ENCODE results near the gene SLC15A3. TPM values are rescaled to one million over a fixed set of nuclear protein-coding genes. Genes with fewer than 3 reads are reported as not detected.

Gene SLC15A3
- total RNA-seq, 1 experiment from 2014 or later = 10.2 TPM

GRCh38 chr11:60987577-60988277 lies 35.8 kb upstream of the SLC15A3 start:
- POLR2A ChIA-PET = no interaction called here
- ATAC-seq (no peak), DNase-seq (ENCODE audit: low spot score) (no peak)
- Mint-ChIP-seq H3K9me3 (no peaks in the 10 kb centered on the region), H3K36me3 (no peaks in the 10 kb centered on the region), H3K27me3 (ENCODE audit: low read depth) (no peaks in the 10 kb centered on the region; the same call in none of the 2 replicates), H3K4me3 (no peak overlapping the region), H3K27ac (no peak overlapping the region), H3K4me1 (no peaks in the 10 kb centered on the region)
- TF ChIP-seq ERG (CRISPR knock-in tag; IDR thresholded peaks at IDR 0.05) (no peak), ZNF512 (CRISPR knock-in tag; IDR thresholded peaks at IDR 0.05; ENCODE audit: borderline replicate concordance) (no peak), NR3C1 (CRISPR knock-in tag; conservative IDR thresholded peaks at IDR 0.05; ENCODE audit: low read depth) (no peak), FOXJ3 (CRISPR knock-in tag; IDR thresholded peaks at IDR 0.05; ENCODE audit: borderline replicate concordance) (no peak), ATF6 (CRISPR knock-in tag; IDR thresholded peaks at IDR 0.05) (no peak), IRF2 (CRISPR knock-in tag; IDR thresholded peaks at IDR 0.05; ENCODE audit: borderline replicate concordance, low read depth) (no peak), GRHL2 (CRISPR knock-in tag; IDR thresholded peaks at IDR 0.05; ENCODE audit: insufficient replicate concordance, severe bottlenecking) (no peak)
- CTCF ChIA-PET = interaction anchor here (0.6 kb wide), 1 partner anchor 93 kb away, joined by 8 read pairs; no protein-coding TSS in a partner anchor

- Mint-ChIP-seq H3K36me3 (no peaks in the 10 kb centered on the region), H3K9me3 (no peaks in the 10 kb centered on the region), H3K27ac (no peak overlapping the region), H3K27me3 (ENCODE audit: low read depth) (no peaks in the 10 kb centered on the region; the same call in none of the 2 replicates), H3K4me1 (no peaks in the 10 kb centered on the region), H3K4me3 (no peak overlapping the region)
- ATAC-seq = no peak
- TF ChIP-seq MYBL2 (CRISPR knock-in tag; IDR thresholded peaks at IDR 0.05) (no peak), ZMAT4 (CRISPR knock-in tag; IDR thresholded peaks at IDR 0.05) (no peak), ZNF219 (CRISPR knock-in tag; IDR thresholded peaks at IDR 0.05; ENCODE audit: borderline replicate concordance) (no peak), ZBTB43 (CRISPR knock-in tag; IDR thresholded peaks at IDR 0.05) (no peak)
- CTCF ChIA-PET = interaction anchor here (2.0 kb wide), 1 partner anchor 16 kb away, joined by 5 read pairs; no protein-coding TSS in a partner anchor
- POLR2A ChIA-PET = no interaction called here
- no peak for DNase-seq (ENCODE audit: low spot score)
Observed at GRCh38 chr11:60985991-60986915, 34.3 kb upstream of the SLC15A3 start.

- Mint-ChIP-seq H3K4me1 (no peaks in the 10 kb centered on the region), H3K9me3 (no peaks in the 10 kb centered on the region), H3K27ac (no peak overlapping the region), H3K27me3 (ENCODE audit: low read depth) (no peaks in the 10 kb centered on the region; the same call in none of the 2 replicates), H3K36me3 (no peaks in the 10 kb centered on the region), H3K4me3 (no peak overlapping the region)
- ChIA-PET CTCF (interaction anchor here (2.0 kb wide), 1 partner anchor 15 kb away, joined by 5 read pairs; no protein-coding TSS in a partner anchor), POLR2A (interaction anchor here (0.7 kb wide), 1 partner anchor 78 kb away, joined by 4 read pairs; no protein-coding TSS in a partner anchor)
- no peak for DNase-seq (ENCODE audit: low spot score)
- ATAC-seq = no peak
- TF ChIP-seq TEAD4 (CRISPR knock-in tag; IDR thresholded peaks at IDR 0.05) (no peak), ZBTB43 (CRISPR knock-in tag; IDR thresholded peaks at IDR 0.05) (no peak), SMAD4 (CRISPR knock-in tag; IDR thresholded peaks at IDR 0.05) (no peak), TP53 (CRISPR knock-in tag; IDR thresholded peaks at IDR 0.05) (no peak), ZNF416 (CRISPR knock-in tag; IDR thresholded peaks at IDR 0.05) (no peak), OVOL2 (CRISPR knock-in tag; IDR thresholded peaks at IDR 0.05; ENCODE audit: borderline replicate concordance) (no peak), JUN (CRISPR knock-in tag; IDR thresholded peaks at IDR 0.05) (no peak), E2F4 (CRISPR knock-in tag; IDR thresholded peaks at IDR 0.05; ENCODE audit: borderline replicate concordance, low read depth) (no peak)
Observed at GRCh38 chr11:60985501-60985900, 33.5 kb upstream of the SLC15A3 start.
